ENCODE measurements around the gene PCDHGA2.

DNA sequence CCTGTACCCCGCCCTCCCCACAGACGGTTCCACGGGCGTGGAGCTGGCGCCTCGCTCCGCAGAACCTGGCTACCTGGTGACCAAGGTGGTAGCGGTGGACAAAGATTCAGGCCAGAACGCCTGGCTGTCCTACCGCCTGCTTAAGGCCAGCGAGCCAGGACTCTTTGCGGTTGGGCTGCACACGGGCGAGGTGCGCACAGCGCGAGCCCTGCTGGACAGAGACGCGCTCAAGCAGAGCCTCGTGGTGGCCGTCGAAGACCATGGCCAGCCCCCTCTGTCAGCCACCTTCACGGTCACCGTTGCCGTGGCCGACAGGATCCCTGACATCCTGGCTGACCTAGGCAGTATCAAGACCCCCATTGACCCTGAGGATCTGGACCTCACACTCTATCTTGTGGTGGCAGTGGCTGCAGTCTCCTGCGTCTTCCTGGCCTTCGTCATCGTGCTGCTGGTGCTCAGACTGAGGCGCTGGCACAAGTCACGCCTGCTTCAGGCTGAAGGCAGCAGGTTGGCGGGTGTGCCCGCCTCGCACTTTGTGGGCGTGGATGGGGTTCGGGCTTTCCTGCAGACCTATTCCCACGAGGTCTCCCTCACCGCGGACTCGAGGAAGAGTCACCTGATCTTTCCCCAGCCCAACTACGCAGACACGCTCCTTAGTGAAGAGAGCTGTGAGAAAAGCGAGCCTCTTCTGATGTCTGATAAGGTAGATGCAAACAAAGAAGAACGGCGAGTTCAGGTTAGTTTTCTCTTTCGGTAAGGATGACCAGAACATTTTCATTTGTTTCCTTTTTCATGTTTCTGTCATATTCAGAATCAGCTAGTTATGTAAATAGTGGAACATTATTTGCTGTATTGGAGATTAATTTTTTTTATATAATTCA is 27.7 kb downstream of the PCDHGA2 start:
- TF ChIP-seq, protein P1, sequence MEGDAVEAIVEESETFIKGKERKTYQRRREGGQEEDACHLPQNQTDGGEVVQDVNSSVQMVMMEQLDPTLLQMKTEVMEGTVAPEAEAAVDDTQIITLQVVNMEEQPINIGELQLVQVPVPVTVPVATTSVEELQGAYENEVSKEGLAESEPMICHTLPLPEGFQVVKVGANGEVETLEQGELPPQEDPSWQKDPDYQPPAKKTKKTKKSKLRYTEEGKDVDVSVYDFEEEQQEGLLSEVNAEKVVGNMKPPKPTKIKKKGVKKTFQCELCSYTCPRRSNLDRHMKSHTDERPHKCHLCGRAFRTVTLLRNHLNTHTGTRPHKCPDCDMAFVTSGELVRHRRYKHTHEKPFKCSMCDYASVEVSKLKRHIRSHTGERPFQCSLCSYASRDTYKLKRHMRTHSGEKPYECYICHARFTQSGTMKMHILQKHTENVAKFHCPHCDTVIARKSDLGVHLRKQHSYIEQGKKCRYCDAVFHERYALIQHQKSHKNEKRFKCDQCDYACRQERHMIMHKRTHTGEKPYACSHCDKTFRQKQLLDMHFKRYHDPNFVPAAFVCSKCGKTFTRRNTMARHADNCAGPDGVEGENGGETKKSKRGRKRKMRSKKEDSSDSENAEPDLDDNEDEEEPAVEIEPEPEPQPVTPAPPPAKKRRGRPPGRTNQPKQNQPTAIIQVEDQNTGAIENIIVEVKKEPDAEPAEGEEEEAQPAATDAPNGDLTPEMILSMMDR (IDR thresholded peaks at IDR 0.05; ENCODE audit: poor library complexity), result no peak
- TF ChIP-seq EZH2 (IDR thresholded peaks at IDR 0.05; ENCODE audit: borderline replicate concordance), result no peak

Data from hepatocyte (in vitro differentiated cells).